ENCODE data around the gene RPL36.
A peak's percentile ranks its signal among the peaks of the same experiment; 100 is the strongest.

- TF ChIP-seq POLR2AphosphoS5 (IDR thresholded peaks at IDR 0.05; ENCODE audit: low read depth, low read length) (no peak), POU2F2 (IDR thresholded peaks at IDR 0.05; ENCODE audit: low read depth, low read length) (no peak; the same call in 1 of the 2 replicates), POLR2A (IDR thresholded peaks at IDR 0.05; ENCODE audit: low read depth, low read length) (peak; percentile 64), TAF1 (IDR thresholded peaks at IDR 0.05; ENCODE audit: low read depth, low read length) (no peak)
Measured at GRCh38 chr19:5692723-5693194, 2.7 kb downstream of the RPL36 start.

All from GM12891 (cell line).